Upper lobe of left lung (tissue), 4 donors: ENCODE data around the gene HES3.

Experiments used
- EP300 ChIP-seq, 4 donors: sonication (generic); formaldehyde crosslinking; IDR thresholded peaks; one replicate each; pipeline ENCODE4 v1.5.1; 2017; ENCODE audit warnings: antibody characterized with exemption in 4 of 4, control low read depth in 2 of 4
- POLR2A ChIP-seq, 4 donors: fragments of 450-650 bp; IDR thresholded peaks; one replicate each; pipeline ENCODE4 v1.5.1; 2016 to 2017; ENCODE audit warnings: antibody characterized with exemption in 4 of 4, mild to moderate bottlenecking in 2 of 4
- TF ChIP-seq, protein P1 (sequence below), 6 experiments: fragments of 450-650 bp in 4 of 6; fragments of 200-600 bp in 2 of 6; sonication (generic) in 2 of 6; IDR thresholded peaks; one replicate each; pipeline ENCODE4 v1.5.1; 2016 to 2019; ENCODE audit warnings: antibody characterized with exemption in 6 of 6

DNA sequence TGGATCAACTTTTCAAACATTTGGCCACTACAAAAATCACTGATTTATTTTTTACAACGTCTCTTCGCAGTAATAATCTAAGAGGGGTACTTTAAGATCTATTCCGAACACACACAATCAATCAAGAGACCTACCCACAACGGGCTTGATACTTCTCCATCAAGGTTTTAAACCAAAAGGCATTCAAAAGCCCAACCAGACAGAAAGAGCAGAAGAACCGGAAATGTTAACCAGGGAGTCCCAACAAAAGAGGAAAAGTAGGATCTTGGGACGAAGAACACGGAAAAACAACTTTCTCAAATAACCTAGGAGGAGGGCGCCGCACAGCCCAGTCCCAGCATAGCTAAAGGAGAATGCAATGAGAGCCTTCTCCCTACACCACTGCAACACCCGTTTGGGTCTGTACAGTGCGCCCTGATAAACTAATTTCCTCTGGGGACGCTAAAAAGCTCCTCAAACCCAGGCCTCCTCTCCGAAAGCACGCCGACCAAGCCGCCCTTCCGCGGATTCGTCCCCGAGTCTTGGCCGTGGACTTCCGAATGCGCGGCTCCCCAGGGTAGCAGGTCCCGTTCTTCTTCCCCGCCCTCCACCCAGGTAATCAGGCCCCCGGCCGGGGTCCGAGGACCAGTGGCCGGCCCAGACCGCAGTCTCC lies 45.2 kb upstream of the HES3 start:
- TF ChIP-seq, protein P1, sequence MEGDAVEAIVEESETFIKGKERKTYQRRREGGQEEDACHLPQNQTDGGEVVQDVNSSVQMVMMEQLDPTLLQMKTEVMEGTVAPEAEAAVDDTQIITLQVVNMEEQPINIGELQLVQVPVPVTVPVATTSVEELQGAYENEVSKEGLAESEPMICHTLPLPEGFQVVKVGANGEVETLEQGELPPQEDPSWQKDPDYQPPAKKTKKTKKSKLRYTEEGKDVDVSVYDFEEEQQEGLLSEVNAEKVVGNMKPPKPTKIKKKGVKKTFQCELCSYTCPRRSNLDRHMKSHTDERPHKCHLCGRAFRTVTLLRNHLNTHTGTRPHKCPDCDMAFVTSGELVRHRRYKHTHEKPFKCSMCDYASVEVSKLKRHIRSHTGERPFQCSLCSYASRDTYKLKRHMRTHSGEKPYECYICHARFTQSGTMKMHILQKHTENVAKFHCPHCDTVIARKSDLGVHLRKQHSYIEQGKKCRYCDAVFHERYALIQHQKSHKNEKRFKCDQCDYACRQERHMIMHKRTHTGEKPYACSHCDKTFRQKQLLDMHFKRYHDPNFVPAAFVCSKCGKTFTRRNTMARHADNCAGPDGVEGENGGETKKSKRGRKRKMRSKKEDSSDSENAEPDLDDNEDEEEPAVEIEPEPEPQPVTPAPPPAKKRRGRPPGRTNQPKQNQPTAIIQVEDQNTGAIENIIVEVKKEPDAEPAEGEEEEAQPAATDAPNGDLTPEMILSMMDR (IDR thresholded peaks at IDR 0.05): no peak
- TF ChIP-seq EP300 (IDR thresholded peaks at IDR 0.05) (no peak), POLR2A (IDR thresholded peaks at IDR 0.05) (no peak)
